ENCODE results near the gene ADH7. TPM values are rescaled to one million over a fixed set of nuclear protein-coding genes. Genes with fewer than 3 reads are reported as not detected.

The ADH7 gene
- total and polyA plus RNA-seq, 2 donors (not counting 1 experiment from before 2014, with no cell fraction given), result 0.17 TPM; not detected in 1

GRCh38 chr4:99413140-99413539 lies 22.0 kb downstream of the ADH7 start:
- no peak overlapping the region for H2AFZ ChIP-seq (ENCODE audit: low read length)
- H3K27me3 ChIP-seq (ENCODE audit: control insufficient read depth, insufficient read depth, low read length), result no peaks in the 10 kb centered on the region
- no peak overlapping the region for H3K4me3 ChIP-seq (replicated peaks in 1 of 4; ENCODE audit: control extremely low read depth in 1 of 4, insufficient read depth in 1 of 4, low read depth in 3 of 4, low read length in 4 of 4)
- no peak for DNase-seq (ENCODE audit: low read depth in 2 of 2)
- no peak for TF ChIP-seq EZH2 (IDR thresholded peaks at IDR 0.05; ENCODE audit: low read length, missing control alignments)
- TF ChIP-seq, protein P1, sequence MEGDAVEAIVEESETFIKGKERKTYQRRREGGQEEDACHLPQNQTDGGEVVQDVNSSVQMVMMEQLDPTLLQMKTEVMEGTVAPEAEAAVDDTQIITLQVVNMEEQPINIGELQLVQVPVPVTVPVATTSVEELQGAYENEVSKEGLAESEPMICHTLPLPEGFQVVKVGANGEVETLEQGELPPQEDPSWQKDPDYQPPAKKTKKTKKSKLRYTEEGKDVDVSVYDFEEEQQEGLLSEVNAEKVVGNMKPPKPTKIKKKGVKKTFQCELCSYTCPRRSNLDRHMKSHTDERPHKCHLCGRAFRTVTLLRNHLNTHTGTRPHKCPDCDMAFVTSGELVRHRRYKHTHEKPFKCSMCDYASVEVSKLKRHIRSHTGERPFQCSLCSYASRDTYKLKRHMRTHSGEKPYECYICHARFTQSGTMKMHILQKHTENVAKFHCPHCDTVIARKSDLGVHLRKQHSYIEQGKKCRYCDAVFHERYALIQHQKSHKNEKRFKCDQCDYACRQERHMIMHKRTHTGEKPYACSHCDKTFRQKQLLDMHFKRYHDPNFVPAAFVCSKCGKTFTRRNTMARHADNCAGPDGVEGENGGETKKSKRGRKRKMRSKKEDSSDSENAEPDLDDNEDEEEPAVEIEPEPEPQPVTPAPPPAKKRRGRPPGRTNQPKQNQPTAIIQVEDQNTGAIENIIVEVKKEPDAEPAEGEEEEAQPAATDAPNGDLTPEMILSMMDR (conservative IDR thresholded peaks at IDR 0.05 in 1 of 2, IDR thresholded peaks at IDR 0.05 in 1 of 2; ENCODE audit: low read depth in 1 of 2, low read length in 2 of 2), result no peak
- H3K79me2 ChIP-seq (ENCODE audit: control insufficient read depth, insufficient read depth, low read length), result no peaks in the 10 kb centered on the region
- H3K9me3 ChIP-seq (ENCODE audit: control insufficient read depth, insufficient read depth, low read depth, low read length), result no peaks in the 10 kb centered on the region
- no peaks in the 10 kb centered on the region for H3K36me3 ChIP-seq (ENCODE audit: control insufficient read depth, insufficient read depth, low read length)
- H3K27ac ChIP-seq (ENCODE audit: insufficient read depth, low read length), result no peak overlapping the region
- H3K4me2 ChIP-seq (ENCODE audit: extremely low read depth, insufficient read depth, low read length), result no peak overlapping the region
- H4K20me1 ChIP-seq (ENCODE audit: control insufficient read depth, extremely low read depth, insufficient read depth, low read length), result no peaks in the 10 kb centered on the region
- no peaks in the 10 kb centered on the region for H3K4me1 ChIP-seq (ENCODE audit: control insufficient read depth, extremely low read depth, insufficient read depth, low read length)
- H3K9ac ChIP-seq (ENCODE audit: insufficient read depth, low read length), result no peak overlapping the region

DNA sequence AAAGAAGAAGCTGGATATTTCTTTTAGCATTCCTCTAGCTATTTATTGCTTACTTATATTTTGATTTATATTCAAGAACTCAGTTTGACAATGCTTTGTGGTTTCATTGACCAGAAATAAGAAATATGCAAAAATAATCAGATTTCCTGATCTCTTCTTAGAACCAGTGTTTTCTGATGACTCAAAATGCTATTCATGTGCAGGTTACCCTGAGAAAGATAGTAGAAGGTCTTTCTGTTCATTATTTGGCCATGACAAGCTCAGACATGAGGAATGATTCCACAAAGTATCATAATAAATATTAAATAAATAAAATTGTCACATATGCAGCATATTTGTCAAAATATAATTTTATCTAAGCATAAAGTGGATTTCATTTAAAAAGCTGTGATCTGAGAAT lies 24.1 kb downstream of the ADH7 start:
- H4K20me1 ChIP-seq (ENCODE audit: control insufficient read depth, extremely low read depth, insufficient read depth, low read length), result no peaks in the 10 kb centered on the region
- H3K36me3 ChIP-seq (ENCODE audit: control insufficient read depth, insufficient read depth, low read length), result no peaks in the 10 kb centered on the region
- H3K4me2 ChIP-seq (ENCODE audit: extremely low read depth, insufficient read depth, low read length), result no peak overlapping the region
- no peaks in the 10 kb centered on the region for H3K4me1 ChIP-seq (ENCODE audit: control insufficient read depth, extremely low read depth, insufficient read depth, low read length)
- TF ChIP-seq EZH2 (IDR thresholded peaks at IDR 0.05; ENCODE audit: low read length, missing control alignments), result no peak
- TF ChIP-seq, protein P1 (conservative IDR thresholded peaks at IDR 0.05 in 1 of 2, IDR thresholded peaks at IDR 0.05 in 1 of 2; ENCODE audit: low read depth in 1 of 2, low read length in 2 of 2), result no peak
- H3K9me3 ChIP-seq (ENCODE audit: control insufficient read depth, insufficient read depth, low read depth, low read length), result no peaks in the 10 kb centered on the region
- H3K79me2 ChIP-seq (ENCODE audit: control insufficient read depth, insufficient read depth, low read length), result no peaks in the 10 kb centered on the region
- no peak for DNase-seq (ENCODE audit: low read depth in 2 of 2)
- H2AFZ ChIP-seq (ENCODE audit: low read length), result no peak overlapping the region
- no peak overlapping the region for H3K4me3 ChIP-seq (replicated peaks in 1 of 4; ENCODE audit: control extremely low read depth in 1 of 4, insufficient read depth in 1 of 4, low read depth in 3 of 4, low read length in 4 of 4)
- no peak overlapping the region for H3K27ac ChIP-seq (ENCODE audit: insufficient read depth, low read length)
- H3K9ac ChIP-seq (ENCODE audit: insufficient read depth, low read length), result no peak overlapping the region
- H3K27me3 ChIP-seq (ENCODE audit: control insufficient read depth, insufficient read depth, low read length), result no peaks in the 10 kb centered on the region

DNA sequence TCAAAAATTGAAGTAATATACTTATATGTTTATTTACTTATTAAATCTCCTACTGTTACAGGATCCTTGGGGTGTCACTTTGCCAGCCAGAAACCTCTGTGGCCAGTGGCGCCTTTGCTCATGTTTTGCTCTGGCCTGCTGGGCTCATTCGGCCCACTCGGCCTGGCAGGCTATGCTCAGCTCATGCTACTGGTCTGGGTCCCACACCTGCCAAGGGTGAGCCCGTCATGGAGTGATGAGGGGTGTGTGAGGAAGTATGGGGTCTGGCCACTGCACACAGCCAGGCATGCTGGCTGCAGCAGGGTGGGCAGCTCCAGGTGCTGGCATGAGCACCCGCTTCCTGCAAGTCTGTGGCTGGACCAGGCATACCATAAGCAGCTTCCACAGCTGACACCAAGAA lies 25.1 kb downstream of the ADH7 start:
- no peaks in the 10 kb centered on the region for H3K36me3 ChIP-seq (ENCODE audit: control insufficient read depth, insufficient read depth, low read length)
- no peak overlapping the region for H3K9ac ChIP-seq (ENCODE audit: insufficient read depth, low read length)
- H3K4me3 ChIP-seq (replicated peaks in 1 of 4; ENCODE audit: control extremely low read depth in 1 of 4, insufficient read depth in 1 of 4, low read depth in 3 of 4, low read length in 4 of 4), result no peak overlapping the region
- H3K27ac ChIP-seq (ENCODE audit: insufficient read depth, low read length), result no peak overlapping the region
- DNase-seq (ENCODE audit: low read depth in 2 of 2), result no peak
- H3K4me1 ChIP-seq (ENCODE audit: control insufficient read depth, extremely low read depth, insufficient read depth, low read length), result peaks cover 3% of the 10 kb centered on the region
- no peaks in the 10 kb centered on the region for H3K79me2 ChIP-seq (ENCODE audit: control insufficient read depth, insufficient read depth, low read length)
- no peak overlapping the region for H3K4me2 ChIP-seq (ENCODE audit: extremely low read depth, insufficient read depth, low read length)
- TF ChIP-seq EZH2 (IDR thresholded peaks at IDR 0.05; ENCODE audit: low read length, missing control alignments), result no peak
- TF ChIP-seq, protein P1 (conservative IDR thresholded peaks at IDR 0.05 in 1 of 2, IDR thresholded peaks at IDR 0.05 in 1 of 2; ENCODE audit: low read depth in 1 of 2, low read length in 2 of 2), result no peak
- no peaks in the 10 kb centered on the region for H3K9me3 ChIP-seq (ENCODE audit: control insufficient read depth, insufficient read depth, low read depth, low read length)
- H2AFZ ChIP-seq (ENCODE audit: low read length), result no peak overlapping the region
- H3K27me3 ChIP-seq (ENCODE audit: control insufficient read depth, insufficient read depth, low read length), result no peaks in the 10 kb centered on the region
- no peaks in the 10 kb centered on the region for H4K20me1 ChIP-seq (ENCODE audit: control insufficient read depth, extremely low read depth, insufficient read depth, low read length)
